ENCODE results near the gene MINDY3. TPM values are rescaled to one million over a fixed set of nuclear protein-coding genes. Genes with fewer than 3 reads are reported as not detected.

The MINDY3 gene
- total RNA-seq, 1 experiment from 2014 or later: 10.8 TPM

- Histone ChIP-seq H3K27me3 (ENCODE audit: insufficient read depth, low read depth) (no peaks in the 10 kb centered on the region), H4K20me1 (ENCODE audit: insufficient read depth) (no peaks in the 10 kb centered on the region), H3K4me1 (replicated peaks; ENCODE audit: insufficient read depth) (no peaks in the 10 kb centered on the region), H2AFZ (no peak overlapping the region), H3F3A (ENCODE audit: insufficient read depth, low read depth) (no peaks in the 10 kb centered on the region), H3K79me2 (ENCODE audit: low read depth) (no peaks in the 10 kb centered on the region), H3K4me3 (no peak overlapping the region), H3K36me3 (ENCODE audit: low read depth) (no peaks in the 10 kb centered on the region), H3K4me2 (no peak overlapping the region), H3K9me3 (ENCODE audit: insufficient read depth, low read depth) (no peaks in the 10 kb centered on the region), H3K27ac (no peak overlapping the region), H3K9me2 (ENCODE audit: insufficient read depth) (no peaks in the 10 kb centered on the region)
- ChIA-PET POLR2A (ENCODE audit: unreplicated experiment) (no interaction called here), CTCF (no interaction called here)
- DNase-seq: no peak
- no peak for TF ChIP-seq EZH2 (IDR thresholded peaks at IDR 0.05; ENCODE audit: low read depth)
- TF ChIP-seq, protein P1, sequence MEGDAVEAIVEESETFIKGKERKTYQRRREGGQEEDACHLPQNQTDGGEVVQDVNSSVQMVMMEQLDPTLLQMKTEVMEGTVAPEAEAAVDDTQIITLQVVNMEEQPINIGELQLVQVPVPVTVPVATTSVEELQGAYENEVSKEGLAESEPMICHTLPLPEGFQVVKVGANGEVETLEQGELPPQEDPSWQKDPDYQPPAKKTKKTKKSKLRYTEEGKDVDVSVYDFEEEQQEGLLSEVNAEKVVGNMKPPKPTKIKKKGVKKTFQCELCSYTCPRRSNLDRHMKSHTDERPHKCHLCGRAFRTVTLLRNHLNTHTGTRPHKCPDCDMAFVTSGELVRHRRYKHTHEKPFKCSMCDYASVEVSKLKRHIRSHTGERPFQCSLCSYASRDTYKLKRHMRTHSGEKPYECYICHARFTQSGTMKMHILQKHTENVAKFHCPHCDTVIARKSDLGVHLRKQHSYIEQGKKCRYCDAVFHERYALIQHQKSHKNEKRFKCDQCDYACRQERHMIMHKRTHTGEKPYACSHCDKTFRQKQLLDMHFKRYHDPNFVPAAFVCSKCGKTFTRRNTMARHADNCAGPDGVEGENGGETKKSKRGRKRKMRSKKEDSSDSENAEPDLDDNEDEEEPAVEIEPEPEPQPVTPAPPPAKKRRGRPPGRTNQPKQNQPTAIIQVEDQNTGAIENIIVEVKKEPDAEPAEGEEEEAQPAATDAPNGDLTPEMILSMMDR (conservative IDR thresholded peaks at IDR 0.05): no peak
- BruUV-seq (replicated peaks): no TSS peak
- intact Hi-C loops (cut with micrococcal nuclease; ENCODE audit: unreplicated experiment): no loop called here
Measured at GRCh38 chr10:15813415-15813814, 46.9 kb downstream of the MINDY3 start.

DNA sequence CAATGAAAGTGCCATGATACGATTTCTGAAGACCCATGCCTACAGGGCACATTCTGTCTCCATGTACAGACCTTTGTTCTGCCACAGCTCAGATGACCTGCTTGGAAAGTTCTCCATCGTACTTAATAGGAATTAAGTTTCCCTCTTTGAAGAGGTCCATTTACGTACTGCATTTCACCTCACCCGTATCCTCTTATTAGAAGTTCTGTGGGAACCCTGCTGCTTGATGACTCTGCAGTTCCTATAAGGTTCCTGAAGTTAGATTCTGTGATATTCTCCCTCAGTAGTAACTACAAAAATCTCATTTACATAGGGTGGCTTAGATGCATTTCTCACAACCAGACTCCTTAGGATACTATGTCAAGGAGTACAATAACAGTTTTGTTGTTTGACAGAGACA is 50.9 kb downstream of the MINDY3 start:
- TF ChIP-seq, protein P1 (conservative IDR thresholded peaks at IDR 0.05): no peak
- no peak for TF ChIP-seq EZH2 (IDR thresholded peaks at IDR 0.05; ENCODE audit: low read depth)
- Histone ChIP-seq H3F3A (ENCODE audit: insufficient read depth, low read depth) (no peaks in the 10 kb centered on the region), H3K9me2 (ENCODE audit: insufficient read depth) (no peaks in the 10 kb centered on the region), H3K4me3 (no peak overlapping the region), H3K9me3 (ENCODE audit: insufficient read depth, low read depth) (no peaks in the 10 kb centered on the region), H3K27me3 (ENCODE audit: insufficient read depth, low read depth) (no peaks in the 10 kb centered on the region), H3K4me1 (replicated peaks; ENCODE audit: insufficient read depth) (no peaks in the 10 kb centered on the region), H4K20me1 (ENCODE audit: insufficient read depth) (no peaks in the 10 kb centered on the region), H3K4me2 (no peak overlapping the region), H2AFZ (no peak overlapping the region), H3K79me2 (ENCODE audit: low read depth) (no peaks in the 10 kb centered on the region), H3K36me3 (ENCODE audit: low read depth) (no peaks in the 10 kb centered on the region), H3K27ac (no peak overlapping the region)
- ChIA-PET POLR2A (ENCODE audit: unreplicated experiment) (no interaction called here), CTCF (no interaction called here)
- no TSS peak for BruUV-seq (replicated peaks)
- DNase-seq: no peak
- intact Hi-C loops (cut with micrococcal nuclease; ENCODE audit: unreplicated experiment): no loop called here

DNA sequence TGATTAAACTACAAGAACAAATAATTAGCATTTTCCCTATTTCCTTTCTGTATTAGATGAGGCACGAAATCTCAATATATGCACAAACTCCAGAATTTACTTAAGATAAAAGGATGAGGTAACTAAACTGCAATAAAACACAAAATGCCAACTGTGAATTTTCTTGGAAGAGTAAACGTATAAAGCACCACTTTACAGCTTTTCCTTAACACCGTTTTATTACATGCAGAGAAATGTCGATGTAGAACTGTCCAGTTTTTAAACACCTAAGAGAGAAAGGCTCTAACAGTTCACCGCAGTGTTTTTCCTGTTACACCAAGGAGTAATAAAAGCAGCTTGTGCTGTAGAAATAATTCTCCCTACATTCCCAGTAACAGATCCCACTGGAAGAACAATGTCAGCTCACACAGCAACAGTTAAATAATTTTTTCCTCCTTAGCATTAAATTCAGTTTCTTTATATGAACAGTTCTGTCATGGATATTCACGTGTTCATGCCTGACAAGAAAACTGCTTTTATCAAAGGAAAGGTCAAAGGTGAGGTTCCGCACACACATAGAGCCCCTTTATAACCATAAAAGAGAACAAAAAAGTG is 52.0 kb downstream of the MINDY3 start:
- Histone ChIP-seq H3F3A (ENCODE audit: insufficient read depth, low read depth) (no peaks in the 10 kb centered on the region), H3K27ac (no peak overlapping the region), H3K9me3 (ENCODE audit: insufficient read depth, low read depth) (no peaks in the 10 kb centered on the region), H4K20me1 (ENCODE audit: insufficient read depth) (no peaks in the 10 kb centered on the region), H3K4me2 (no peak overlapping the region), H2AFZ (no peak overlapping the region), H3K27me3 (ENCODE audit: insufficient read depth, low read depth) (no peaks in the 10 kb centered on the region), H3K9me2 (ENCODE audit: insufficient read depth) (no peaks in the 10 kb centered on the region), H3K36me3 (ENCODE audit: low read depth) (no peaks in the 10 kb centered on the region), H3K79me2 (ENCODE audit: low read depth) (no peaks in the 10 kb centered on the region), H3K4me3 (no peak overlapping the region), H3K4me1 (replicated peaks; ENCODE audit: insufficient read depth) (no peaks in the 10 kb centered on the region)
- intact Hi-C loops (cut with micrococcal nuclease; ENCODE audit: unreplicated experiment): no loop called here
- no peak for DNase-seq
- no peak for TF ChIP-seq EZH2 (IDR thresholded peaks at IDR 0.05; ENCODE audit: low read depth)
- TF ChIP-seq, protein P1 (conservative IDR thresholded peaks at IDR 0.05): no peak
- POLR2A ChIA-PET (ENCODE audit: unreplicated experiment): no interaction called here
- no TSS peak for BruUV-seq (replicated peaks)
- CTCF ChIA-PET: no interaction called here
